ENCODE measurements around the gene MRPS6.

DNA sequence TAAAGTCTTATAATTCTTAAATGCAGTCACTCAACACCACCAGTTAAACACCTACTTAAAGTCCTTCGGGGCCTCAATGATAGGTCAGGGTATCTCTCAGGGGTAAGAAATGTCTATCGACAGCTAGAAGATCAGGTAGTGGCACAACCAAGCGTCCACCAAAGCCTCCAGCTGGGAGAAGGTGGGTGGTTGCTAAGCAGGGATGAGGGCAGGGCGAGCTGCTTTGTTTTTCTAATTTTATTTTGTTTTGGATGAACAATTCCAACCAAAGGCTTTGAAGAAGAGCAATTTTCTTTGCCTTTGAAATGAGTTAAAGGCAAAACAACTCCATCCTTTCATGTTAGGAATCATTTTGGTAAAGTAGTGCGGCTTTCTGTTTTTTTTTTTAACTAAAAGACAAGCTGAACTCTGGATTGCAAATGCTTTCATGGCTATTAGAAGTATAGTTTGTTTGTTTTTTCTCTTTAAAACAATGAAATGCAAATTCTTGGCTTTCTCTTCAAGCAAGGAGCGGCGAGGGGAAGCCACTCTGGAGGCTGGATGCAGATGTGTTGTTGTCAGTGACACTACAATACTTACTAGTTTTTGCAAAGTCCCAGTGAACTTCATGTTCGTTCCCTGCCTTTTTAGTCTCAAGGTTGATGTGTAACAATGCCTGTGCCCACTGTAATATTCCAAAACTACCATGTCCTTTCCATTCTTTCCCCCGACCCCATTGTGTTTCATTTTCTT, 106.0 kb downstream of the MRPS6 start:
- TF ChIP-seq, protein P1, sequence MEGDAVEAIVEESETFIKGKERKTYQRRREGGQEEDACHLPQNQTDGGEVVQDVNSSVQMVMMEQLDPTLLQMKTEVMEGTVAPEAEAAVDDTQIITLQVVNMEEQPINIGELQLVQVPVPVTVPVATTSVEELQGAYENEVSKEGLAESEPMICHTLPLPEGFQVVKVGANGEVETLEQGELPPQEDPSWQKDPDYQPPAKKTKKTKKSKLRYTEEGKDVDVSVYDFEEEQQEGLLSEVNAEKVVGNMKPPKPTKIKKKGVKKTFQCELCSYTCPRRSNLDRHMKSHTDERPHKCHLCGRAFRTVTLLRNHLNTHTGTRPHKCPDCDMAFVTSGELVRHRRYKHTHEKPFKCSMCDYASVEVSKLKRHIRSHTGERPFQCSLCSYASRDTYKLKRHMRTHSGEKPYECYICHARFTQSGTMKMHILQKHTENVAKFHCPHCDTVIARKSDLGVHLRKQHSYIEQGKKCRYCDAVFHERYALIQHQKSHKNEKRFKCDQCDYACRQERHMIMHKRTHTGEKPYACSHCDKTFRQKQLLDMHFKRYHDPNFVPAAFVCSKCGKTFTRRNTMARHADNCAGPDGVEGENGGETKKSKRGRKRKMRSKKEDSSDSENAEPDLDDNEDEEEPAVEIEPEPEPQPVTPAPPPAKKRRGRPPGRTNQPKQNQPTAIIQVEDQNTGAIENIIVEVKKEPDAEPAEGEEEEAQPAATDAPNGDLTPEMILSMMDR (IDR thresholded peaks at IDR 0.05) = no peak
- TF ChIP-seq POLR2AphosphoS5 (IDR thresholded peaks at IDR 0.05) = no peak

Measured in suprapubic skin (tissue), 3 donors.